PC-9 (cell line): ENCODE results near the gene OGA. TPM values are rescaled to one million over a fixed set of nuclear protein-coding genes. Genes with fewer than 3 reads are reported as not detected.

Source experiments
- BruUV-seq: library from RNA; stranded (reverse); fragments of 400-500 nt; replicated peaks from 2 replicates; lab custom pipeline; 2021; lab: Mats Ljungman, UMichigan
- CTCF ChIA-PET: fragments of 300-600 bp; sonication (Branson Sonifier 250); formaldehyde crosslinking; loops from one replicate; lab custom pipeline; 2022; ENCODE audit warnings: antibody characterized with exemption; lab: Charles Lee
- POLR2A ChIA-PET: fragments of 300-600 bp; sonication (Branson Sonifier 250); formaldehyde crosslinking; loops from one replicate; lab custom pipeline; 2022; ENCODE audit warnings: antibody characterized with exemption; ENCODE audit not compliant: unreplicated experiment; lab: Charles Lee
- DNase-seq, 2 experiments: peaks; one replicate each; pipeline versions ENCODE4 v3.0.0 to v3.0.0-alpha.2; 2015 to 2022; ENCODE audit warnings: mixed read lengths in 1 of 2
- H2AFZ ChIP-seq: fragments of 200-600 bp; sonication (generic); 2 replicates; pipeline ENCODE4 v1.8.1; 2017; ENCODE audit warnings: antibody characterized with exemption
- H3F3A ChIP-seq: fragments of 200-600 bp; sonication (generic); 2 replicates; pipeline ENCODE4 v1.8.1; 2017; ENCODE audit warnings: antibody characterized with exemption, mild to moderate bottlenecking, low read depth; ENCODE audit not compliant: insufficient read depth
- H3K27ac ChIP-seq: fragments of 200-600 bp; sonication (generic); 2 replicates; pipeline ENCODE4 v1.6.1; 2016; ENCODE audit warnings: mixed run types
- H3K27me3 ChIP-seq: fragments of 200-600 bp; sonication (generic); 2 replicates; pipeline ENCODE4 v1.6.1; 2016; ENCODE audit warnings: low read depth, mixed run types; ENCODE audit not compliant: insufficient read depth
- H3K36me3 ChIP-seq: fragments of 200-600 bp; sonication (generic); 2 replicates; pipeline ENCODE4 v1.6.1; 2016; ENCODE audit warnings: low read depth, mixed run types
- H3K4me1 ChIP-seq: fragments of 200-600 bp; sonication (generic); replicated peaks from 2 replicates; pipeline ENCODE4 v1.6.1; 2016; ENCODE audit warnings: mixed run types; ENCODE audit not compliant: insufficient read depth
- H3K4me2 ChIP-seq: fragments of 200-600 bp; sonication (generic); 2 replicates; pipeline ENCODE4 v1.6.1; 2017; ENCODE audit warnings: mixed run types
- H3K4me3 ChIP-seq: fragments of 200-600 bp; sonication (generic); 2 replicates; pipeline ENCODE4 v1.6.1; 2016; ENCODE audit warnings: mixed run types
- H3K79me2 ChIP-seq: fragments of 200-600 bp; sonication (generic); 2 replicates; pipeline ENCODE4 v1.6.1; 2017; ENCODE audit warnings: low read depth, mixed run types
- H3K9me2 ChIP-seq: fragments of 200-600 bp; sonication (generic); 2 replicates; pipeline ENCODE4 v1.8.1; 2017; ENCODE audit warnings: mild to moderate bottlenecking; ENCODE audit not compliant: insufficient read depth
- H3K9me3 ChIP-seq: fragments of 200-600 bp; sonication (generic); 2 replicates; pipeline ENCODE4 v1.8.1; 2016; ENCODE audit warnings: low read depth; ENCODE audit not compliant: insufficient read depth
- H4K20me1 ChIP-seq: fragments of 200-600 bp; sonication (generic); 2 replicates; pipeline ENCODE4 v1.8.1; 2017; ENCODE audit not compliant: insufficient read depth
- EZH2 ChIP-seq: fragments of 200-600 bp; sonication (generic); IDR thresholded peaks from 2 replicates; pipeline ENCODE4 v1.8.0; 2017; ENCODE audit warnings: antibody characterized with exemption, low read depth
- intact Hi-C: fragments of 100-400 bp; cut with micrococcal nuclease; formaldehyde crosslinking; loops from one replicate; pipeline ENCODE4 v1.10.0; 2022; ENCODE audit not compliant: unreplicated experiment
- total RNA-seq: library from RNA; stranded (reverse); gene quantifications from 2 replicates; pipeline ENCODE4 v1.2.3, GENCODE V29; 2021
- TF ChIP-seq, protein P1 (sequence below): fragments of 200-600 bp; sonication (generic); conservative IDR thresholded peaks from 2 replicates; pipeline ENCODE4 v1.6.1; 2017; ENCODE audit warnings: mixed run types, antibody characterized with exemption, mild to moderate bottlenecking, moderate library complexity

Gene OGA
- total RNA-seq, 1 experiment from 2014 or later, result 82.0 TPM

DNA sequence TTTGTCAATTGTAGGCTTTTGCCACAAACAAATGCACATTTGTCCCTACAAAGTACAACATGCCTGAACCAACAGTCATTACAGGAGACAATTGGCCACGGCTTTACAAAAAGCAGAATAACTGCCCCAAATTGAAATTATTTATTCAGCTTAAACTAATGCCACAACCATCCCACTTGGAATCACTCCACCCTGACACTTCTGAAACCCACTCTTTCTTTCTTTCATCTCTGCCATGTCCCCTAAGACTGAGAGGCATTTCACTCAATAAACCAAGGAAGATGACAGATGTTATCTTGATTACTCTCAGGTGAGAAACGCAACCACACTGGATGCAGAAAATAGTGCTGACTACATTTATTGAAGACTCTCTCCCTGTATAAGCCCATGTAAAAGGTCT lies 32.4 kb downstream of the OGA start:
- H3K4me3 ChIP-seq, result no peak overlapping the region
- no peaks in the 10 kb centered on the region for H3K36me3 ChIP-seq
- CTCF ChIA-PET, result no interaction called here
- POLR2A ChIA-PET, result no interaction called here
- no TSS peak for BruUV-seq
- no peaks in the 10 kb centered on the region for H3K9me2 ChIP-seq
- DNase-seq, result no peak
- peaks cover 10% of the 10 kb centered on the region; the same call in 1 of the 2 replicates for H3K79me2 ChIP-seq
- H4K20me1 ChIP-seq, result peaks cover 1% of the 10 kb centered on the region; the same call in 1 of the 2 replicates
- H3K27me3 ChIP-seq, result no peaks in the 10 kb centered on the region
- TF ChIP-seq, protein P1, sequence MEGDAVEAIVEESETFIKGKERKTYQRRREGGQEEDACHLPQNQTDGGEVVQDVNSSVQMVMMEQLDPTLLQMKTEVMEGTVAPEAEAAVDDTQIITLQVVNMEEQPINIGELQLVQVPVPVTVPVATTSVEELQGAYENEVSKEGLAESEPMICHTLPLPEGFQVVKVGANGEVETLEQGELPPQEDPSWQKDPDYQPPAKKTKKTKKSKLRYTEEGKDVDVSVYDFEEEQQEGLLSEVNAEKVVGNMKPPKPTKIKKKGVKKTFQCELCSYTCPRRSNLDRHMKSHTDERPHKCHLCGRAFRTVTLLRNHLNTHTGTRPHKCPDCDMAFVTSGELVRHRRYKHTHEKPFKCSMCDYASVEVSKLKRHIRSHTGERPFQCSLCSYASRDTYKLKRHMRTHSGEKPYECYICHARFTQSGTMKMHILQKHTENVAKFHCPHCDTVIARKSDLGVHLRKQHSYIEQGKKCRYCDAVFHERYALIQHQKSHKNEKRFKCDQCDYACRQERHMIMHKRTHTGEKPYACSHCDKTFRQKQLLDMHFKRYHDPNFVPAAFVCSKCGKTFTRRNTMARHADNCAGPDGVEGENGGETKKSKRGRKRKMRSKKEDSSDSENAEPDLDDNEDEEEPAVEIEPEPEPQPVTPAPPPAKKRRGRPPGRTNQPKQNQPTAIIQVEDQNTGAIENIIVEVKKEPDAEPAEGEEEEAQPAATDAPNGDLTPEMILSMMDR, result no peak
- no peak for TF ChIP-seq EZH2
- H3K4me1 ChIP-seq, result peaks cover 11% of the 10 kb centered on the region; the same call in 1 of the 2 replicates
- H3K4me2 ChIP-seq, result no peak overlapping the region
- no peak overlapping the region for H2AFZ ChIP-seq
- intact Hi-C loops, result loop anchor here (10.0 kb wide), 1 partner anchor 331 kb away; no protein-coding TSS in a partner anchor
- peaks cover 25% of the 10 kb centered on the region for H3F3A ChIP-seq
- H3K27ac ChIP-seq, result no peak overlapping the region
- H3K9me3 ChIP-seq, result no peaks in the 10 kb centered on the region

DNA sequence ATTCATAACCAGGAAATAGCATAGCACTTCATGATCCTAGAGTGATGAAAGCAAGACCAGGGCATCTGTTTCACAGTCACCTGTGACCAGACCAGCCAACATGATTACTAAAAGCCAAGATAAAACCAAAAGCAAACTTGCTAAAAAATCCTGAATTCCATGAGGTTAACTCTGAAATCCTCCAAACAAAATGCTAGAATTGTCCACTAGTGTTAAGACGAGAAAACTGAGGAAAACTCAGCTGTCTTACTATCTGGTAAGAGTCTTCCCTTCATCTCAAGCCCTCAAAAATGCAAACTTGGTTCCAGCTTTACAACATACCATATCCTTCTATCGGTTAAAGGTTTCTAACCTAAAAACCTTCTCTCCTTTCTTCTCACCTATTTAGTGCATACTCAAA lies 33.7 kb downstream of the OGA start:
- no peak overlapping the region for H3K4me3 ChIP-seq
- intact Hi-C loops, result loop anchor here (10.0 kb wide), 1 partner anchor 330 kb away; no protein-coding TSS in a partner anchor

DNA sequence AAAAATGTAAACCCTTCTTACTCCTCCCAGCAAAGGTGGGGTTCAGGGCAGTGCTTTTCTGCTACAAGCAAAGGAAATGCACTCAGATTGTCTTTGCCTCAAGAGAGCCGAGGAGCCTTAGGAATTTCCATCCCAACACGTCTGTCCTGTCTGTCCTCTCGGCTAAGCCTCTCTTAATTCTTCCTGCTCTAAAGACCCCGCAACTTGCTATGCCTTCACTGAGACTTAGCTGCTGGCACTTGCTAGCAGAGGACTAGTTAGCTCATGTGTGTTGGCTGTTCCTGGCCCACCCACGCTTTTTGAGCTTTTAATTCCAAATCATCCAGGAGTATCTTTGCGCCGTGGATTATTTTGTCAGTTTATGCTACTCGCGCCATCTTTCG lies 34.5 kb downstream of the OGA start:
- ChIA-PET POLR2A (interaction anchor here (0.6 kb wide), 1 partner anchor 220 kb away, joined by 3 read pairs; no protein-coding TSS in a partner anchor), CTCF (interaction anchor here (0.6 to 1.0 kb wide), 2 partner anchors 18 to 226 kb away, joined by 4 to 5 read pairs; no protein-coding TSS in a partner anchor)
- no peaks in the 10 kb centered on the region for H3K9me3 ChIP-seq
- intact Hi-C loops, result loop anchor here (10.0 kb wide), 1 partner anchor 329 kb away; no protein-coding TSS in a partner anchor
- peak overlapping the region; percentile 88 for H3K4me3 ChIP-seq
- no peaks in the 10 kb centered on the region for H3K9me2 ChIP-seq
- DNase-seq, result no peak
- H2AFZ ChIP-seq, result peak overlapping the region; percentile 98
- BruUV-seq, result no TSS peak
- TF ChIP-seq, protein P1, result no peak
- TF ChIP-seq EZH2, result no peak
- H3K79me2 ChIP-seq, result peaks cover 10% of the 10 kb centered on the region; the same call in 1 of the 2 replicates
- H3K27ac ChIP-seq, result no peak overlapping the region
- peaks cover 25% of the 10 kb centered on the region for H3F3A ChIP-seq
- peak overlapping the region; percentile 79 for H3K4me2 ChIP-seq
- no peaks in the 10 kb centered on the region for H3K27me3 ChIP-seq
- peaks cover 11% of the 10 kb centered on the region; the same call in 1 of the 2 replicates for H3K4me1 ChIP-seq
- no peaks in the 10 kb centered on the region for H3K36me3 ChIP-seq
- peaks cover 3% of the 10 kb centered on the region; the same call in 1 of the 2 replicates for H4K20me1 ChIP-seq

More for the DNA sequence above, 33.7 kb downstream of the OGA start:
- TF ChIP-seq, protein P1, result no peak
- no peak for TF ChIP-seq EZH2
- peaks cover 3% of the 10 kb centered on the region; the same call in 1 of the 2 replicates for H4K20me1 ChIP-seq
- BruUV-seq, result no TSS peak
- peaks cover 25% of the 10 kb centered on the region for H3F3A ChIP-seq
- H3K27me3 ChIP-seq, result no peaks in the 10 kb centered on the region
- H2AFZ ChIP-seq, result no peak overlapping the region
- peak overlapping the region; percentile 79 for H3K4me2 ChIP-seq
- H3K79me2 ChIP-seq, result peaks cover 10% of the 10 kb centered on the region; the same call in 1 of the 2 replicates
- POLR2A ChIA-PET, result no interaction called here
- peaks cover 11% of the 10 kb centered on the region; the same call in 1 of the 2 replicates for H3K4me1 ChIP-seq
- no peak for DNase-seq
- CTCF ChIA-PET, result interaction anchor here (0.9 to 1.0 kb wide), 2 partner anchors 225 to 492 kb away, joined by 4 read pairs; no protein-coding TSS in a partner anchor
- no peak overlapping the region for H3K27ac ChIP-seq
- H3K9me3 ChIP-seq, result no peaks in the 10 kb centered on the region
- H3K36me3 ChIP-seq, result no peaks in the 10 kb centered on the region
- no peaks in the 10 kb centered on the region for H3K9me2 ChIP-seq
